GM21825 (cell line): Measurements from ENCODE around the gene MYRIP.

Experiments
- ATAC-seq: cut with Tn5 transposase; IDR thresholded peaks from one replicate; pipeline ENCODE4 v1.9.1; 2021; ENCODE audit warnings: mild to moderate bottlenecking, moderate library complexity; ENCODE audit not compliant: unreplicated experiment

The MYRIP gene

GRCh38 chr3:40309418-40309924, 500.1 kb downstream of the MYRIP start, which contains the start of gene EIF1B:
Gene EIF1B, plus strand, starts transcription at chr3:40309707. Its CDS starts 235 bp downstream, at chr3:40309942.
- ATAC-seq, result peak; percentile 91
